Fibroblast of mammary gland (primary cell): ENCODE data around the gene CDH11.

Experiments
- DNase-seq: peaks from one replicate; pipeline ENCODE4 v3.0.0-alpha.2; 2010; ENCODE audit warnings: low read depth
- H3K4me3 ChIP-seq: 2 replicates; pipeline ENCODE4 v1.5.1; 2011; ENCODE audit warnings: low read depth, mild to moderate bottlenecking, low read length, moderate library complexity; ENCODE audit not compliant: control insufficient read depth
- CTCF ChIP-seq: conservative IDR thresholded peaks from 2 replicates; pipeline ENCODE4 v1.5.1; 2011; ENCODE audit warnings: low read depth, low read length, inconsistent platforms; ENCODE audit not compliant: control insufficient read depth, insufficient read depth

CDH11 gene

GRCh38 chr16:64983231-64983630, 138.6 kb downstream of the CDH11 start:
- no peak for TF ChIP-seq CTCF
- no peak overlapping the region for H3K4me3 ChIP-seq
- DNase-seq = peak; percentile 14

- TF ChIP-seq CTCF = no peak
- no peak overlapping the region for H3K4me3 ChIP-seq
- DNase-seq = peak; percentile 52
Measured at GRCh38 chr16:64982581-64982980, 139.3 kb downstream of the CDH11 start.

GRCh38 chr16:64981568-64982281, 140.1 kb downstream of the CDH11 start:
- H3K4me3 ChIP-seq = no peak overlapping the region
- TF ChIP-seq CTCF = no peak
- no peak for DNase-seq

- DNase-seq = peak; percentile 92
- no peak for TF ChIP-seq CTCF
- no peak overlapping the region for H3K4me3 ChIP-seq
Measured at GRCh38 chr16:64977206-64977920, 144.5 kb downstream of the CDH11 start.

DNA sequence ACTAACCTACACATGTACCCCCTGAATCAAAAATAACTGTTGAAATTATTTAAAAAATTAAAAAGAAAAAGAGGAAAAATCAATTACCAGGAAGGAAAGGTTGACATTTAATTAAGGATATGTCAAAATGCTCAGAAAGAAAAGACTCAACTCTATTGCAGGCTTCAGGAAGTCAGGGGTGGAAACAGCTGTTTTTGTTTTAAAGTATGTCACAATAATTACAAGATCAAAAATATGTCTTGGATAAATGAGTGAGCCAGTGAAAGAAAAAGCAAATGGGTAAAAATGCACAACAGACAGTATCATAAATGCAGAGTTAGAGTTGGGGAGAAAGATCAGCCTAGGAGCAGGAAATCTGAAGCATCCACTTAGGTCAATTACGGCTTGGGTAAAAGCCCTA, 146.0 kb downstream of the CDH11 start:
- peak; percentile 52 for DNase-seq
- no peak for TF ChIP-seq CTCF
- no peak overlapping the region for H3K4me3 ChIP-seq

- TF ChIP-seq CTCF = no peak
- DNase-seq = no peak
- no peak overlapping the region for H3K4me3 ChIP-seq
Measured at GRCh38 chr16:64974381-64974780, 147.5 kb downstream of the CDH11 start.

DNA sequence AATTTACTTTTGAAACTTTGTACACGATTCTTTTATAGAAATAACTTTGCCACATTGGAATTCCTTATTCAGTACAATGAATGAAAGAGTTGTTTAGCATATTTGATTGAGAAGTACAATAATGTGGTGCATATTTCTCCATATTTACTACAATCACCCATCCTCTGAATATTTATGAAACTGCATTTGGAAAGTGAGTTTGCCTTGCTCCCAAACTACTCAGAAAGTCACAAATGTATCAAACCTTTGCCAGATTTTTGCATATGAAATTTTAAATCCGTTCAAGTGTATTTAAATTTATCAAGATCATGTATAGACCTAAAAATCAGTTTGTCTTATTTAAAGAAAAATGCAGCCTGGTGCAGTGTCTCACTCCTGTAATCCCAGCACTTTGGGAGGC, 148.7 kb downstream of the CDH11 start:
- no peak for TF ChIP-seq CTCF
- no peak overlapping the region for H3K4me3 ChIP-seq
- no peak for DNase-seq
